ENCODE measurements around the gene RANBP1.

The RANBP1 gene

GRCh38 chr22:20071524-20071972 is 44.4 kb upstream of the RANBP1 start:
- no peak for TF ChIP-seq CTCF (IDR thresholded peaks at IDR 0.05)
- no peak overlapping the region for H3K9ac ChIP-seq
- no peaks in the 10 kb centered on the region for H3K36me3 ChIP-seq (ENCODE audit: control insufficient read depth, insufficient read depth, low read length)
- no peak overlapping the region for H3K4me2 ChIP-seq (ENCODE audit: low read length)
- H3K4me1 ChIP-seq = no peaks in the 10 kb centered on the region
- no peaks in the 10 kb centered on the region for H3K27me3 ChIP-seq (ENCODE audit: control insufficient read depth, insufficient read depth, low read length)
- H3K4me3 ChIP-seq (ENCODE audit: low read depth, low read length) = no peak overlapping the region
- no peak overlapping the region for H2AFZ ChIP-seq
- H3K27ac ChIP-seq = no peak overlapping the region
- no peaks in the 10 kb centered on the region for H3K9me3 ChIP-seq (ENCODE audit: control insufficient read depth, low read length)
- H3K79me2 ChIP-seq = no peaks in the 10 kb centered on the region

- Histone ChIP-seq H3K9ac (no peak overlapping the region), H3K4me2 (ENCODE audit: low read length) (no peak overlapping the region), H3K36me3 (ENCODE audit: control insufficient read depth, insufficient read depth, low read length) (no peaks in the 10 kb centered on the region), H2AFZ (no peak overlapping the region), H3K9me3 (ENCODE audit: control insufficient read depth, low read length) (no peaks in the 10 kb centered on the region), H3K4me3 (ENCODE audit: low read depth, low read length) (no peak overlapping the region), H3K79me2 (peaks cover 4% of the 10 kb centered on the region), H3K4me1 (peaks cover 3% of the 10 kb centered on the region), H3K27me3 (ENCODE audit: control insufficient read depth, insufficient read depth, low read length) (no peaks in the 10 kb centered on the region), H3K27ac (no peak overlapping the region)
- no peak for TF ChIP-seq CTCF (IDR thresholded peaks at IDR 0.05)
These were observed 39.2 kb upstream of the RANBP1 start for GRCh38 chr22:20076627-20077172.

GRCh38 chr22:20079745-20080444 is 36.0 kb upstream of the RANBP1 start, which contains the start of gene DGCR8:
Gene DGCR8, plus strand, starts transcription at chr22:20080241. Its CDS starts 5,723 bp downstream, at chr22:20085964.
- Histone ChIP-seq H3K79me2 (peaks cover 18% of the 10 kb centered on the region), H2AFZ (peak within 1 kb of the TSS; percentile 92), H3K4me1 (peaks cover 3% of the 10 kb centered on the region), H3K27me3 (ENCODE audit: control insufficient read depth, insufficient read depth, low read length) (no peaks in the 10 kb centered on the region), H3K9me3 (ENCODE audit: control insufficient read depth, low read length) (no peaks in the 10 kb centered on the region), H3K36me3 (ENCODE audit: control insufficient read depth, insufficient read depth, low read length) (no peaks in the 10 kb centered on the region), H3K9ac (no peak within 1 kb of the TSS), H3K4me3 (ENCODE audit: low read depth, low read length) (peak within 1 kb of the TSS; percentile 80), H3K27ac (peak within 1 kb of the TSS; percentile 57), H3K4me2 (ENCODE audit: low read length) (peak within 1 kb of the TSS; percentile 97)
- no peak for TF ChIP-seq CTCF (IDR thresholded peaks at IDR 0.05)

- Histone ChIP-seq H3K27me3 (ENCODE audit: control insufficient read depth, insufficient read depth, low read length) (no peaks in the 10 kb centered on the region), H3K4me1 (peaks cover 3% of the 10 kb centered on the region), H2AFZ (peak overlapping the region; percentile 72), H3K9me3 (ENCODE audit: control insufficient read depth, low read length) (no peaks in the 10 kb centered on the region), H3K4me3 (ENCODE audit: low read depth, low read length) (peak overlapping the region; percentile 78), H3K27ac (peak overlapping the region; percentile 57), H3K36me3 (ENCODE audit: control insufficient read depth, insufficient read depth, low read length) (no peaks in the 10 kb centered on the region), H3K79me2 (peaks cover 18% of the 10 kb centered on the region), H3K4me2 (ENCODE audit: low read length) (peak overlapping the region; percentile 76), H3K9ac (no peak overlapping the region)
- TF ChIP-seq CTCF (IDR thresholded peaks at IDR 0.05) = no peak
These were observed 35.5 kb upstream of the RANBP1 start for GRCh38 chr22:20080445-20080775.

All from parathyroid adenoma (tissue), 2 donors.